Vagina (tissue), 2 donors: ENCODE data around the gene POU2F2.

ENCODE experiments used
- POLR2A ChIP-seq, 2 donors: fragments of 450-650 bp; IDR thresholded peaks; one replicate each; pipeline ENCODE4 v1.6.1; 2017; ENCODE audit warnings: antibody characterized with exemption in 2 of 2, mild to moderate bottlenecking in 2 of 2, moderate library complexity in 2 of 2
- TF ChIP-seq, protein P1 (sequence below), 3 experiments: fragments of 450-650 bp in 2 of 3; fragments of 200-600 bp in 1 of 3; sonication (generic) in 1 of 3; IDR thresholded peaks; one replicate each; pipeline ENCODE4 v1.5.1; 2017 to 2019; ENCODE audit warnings: antibody characterized with exemption in 3 of 3, mild to moderate bottlenecking in 2 of 3, moderate library complexity in 2 of 3

DNA sequence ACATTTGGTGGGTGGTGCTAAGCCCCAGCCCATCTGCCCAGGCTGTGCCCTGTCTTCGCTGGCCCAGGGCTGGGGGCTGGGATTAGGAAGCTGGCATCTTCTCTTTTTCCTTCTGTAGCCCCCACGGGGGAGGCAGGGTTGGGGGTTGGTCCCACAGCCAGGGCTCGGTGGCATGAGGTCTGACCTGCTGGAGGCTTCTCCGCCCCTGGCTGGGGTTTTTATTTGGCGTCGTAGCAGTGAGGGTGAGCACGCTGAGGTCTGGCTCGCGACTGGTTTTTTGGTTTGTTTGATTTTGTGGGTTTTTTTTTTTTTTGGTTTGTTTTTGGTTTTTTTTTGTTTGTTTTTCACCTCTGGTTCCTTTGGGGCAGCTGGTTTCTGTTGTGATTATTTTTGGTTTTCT lies 41.6 kb downstream of the POU2F2 start:
- TF ChIP-seq, protein P1, sequence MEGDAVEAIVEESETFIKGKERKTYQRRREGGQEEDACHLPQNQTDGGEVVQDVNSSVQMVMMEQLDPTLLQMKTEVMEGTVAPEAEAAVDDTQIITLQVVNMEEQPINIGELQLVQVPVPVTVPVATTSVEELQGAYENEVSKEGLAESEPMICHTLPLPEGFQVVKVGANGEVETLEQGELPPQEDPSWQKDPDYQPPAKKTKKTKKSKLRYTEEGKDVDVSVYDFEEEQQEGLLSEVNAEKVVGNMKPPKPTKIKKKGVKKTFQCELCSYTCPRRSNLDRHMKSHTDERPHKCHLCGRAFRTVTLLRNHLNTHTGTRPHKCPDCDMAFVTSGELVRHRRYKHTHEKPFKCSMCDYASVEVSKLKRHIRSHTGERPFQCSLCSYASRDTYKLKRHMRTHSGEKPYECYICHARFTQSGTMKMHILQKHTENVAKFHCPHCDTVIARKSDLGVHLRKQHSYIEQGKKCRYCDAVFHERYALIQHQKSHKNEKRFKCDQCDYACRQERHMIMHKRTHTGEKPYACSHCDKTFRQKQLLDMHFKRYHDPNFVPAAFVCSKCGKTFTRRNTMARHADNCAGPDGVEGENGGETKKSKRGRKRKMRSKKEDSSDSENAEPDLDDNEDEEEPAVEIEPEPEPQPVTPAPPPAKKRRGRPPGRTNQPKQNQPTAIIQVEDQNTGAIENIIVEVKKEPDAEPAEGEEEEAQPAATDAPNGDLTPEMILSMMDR (IDR thresholded peaks at IDR 0.05), result no peak
- TF ChIP-seq POLR2A (IDR thresholded peaks at IDR 0.05), result no peak
